HG02610 (cell line): Measurements from ENCODE around the gene TNRC6A.
"Not testable (repeated sequence)": the region's sequence is repeated elsewhere in the genome, so short reads cannot be mapped to it uniquely, and the experiment has no call there.

Source experiments
- ATAC-seq: cut with Tn5 transposase; IDR thresholded peaks from one replicate; pipeline ENCODE4 v1.9.1; 2021; ENCODE audit warnings: mild to moderate bottlenecking, moderate library complexity; ENCODE audit not compliant: unreplicated experiment

TNRC6A gene

GRCh38 chr16:24723663-24724062 lies 5.8 kb upstream of the TNRC6A start:
- ATAC-seq, result no peak

DNA sequence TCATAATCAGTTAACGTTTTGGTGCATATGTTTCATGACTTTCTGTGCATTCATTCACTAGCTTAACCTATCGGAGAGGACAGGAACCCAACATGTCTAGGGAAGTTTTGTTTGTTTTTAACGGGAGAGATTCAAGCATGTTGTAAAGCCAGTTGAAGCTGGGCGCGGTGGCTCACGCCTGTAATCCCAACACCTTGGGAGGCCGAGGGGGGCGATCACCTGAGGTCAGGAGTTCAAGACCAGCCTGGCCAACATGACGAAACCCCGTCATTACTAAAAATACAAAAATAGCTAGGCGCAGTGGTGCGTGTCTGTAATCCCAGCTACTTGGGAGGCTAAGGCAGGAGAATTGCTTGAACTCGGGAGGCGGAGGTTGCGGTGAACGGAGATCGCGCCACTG lies 1.4 kb upstream of the TNRC6A start:
- ATAC-seq, result no peak

DNA sequence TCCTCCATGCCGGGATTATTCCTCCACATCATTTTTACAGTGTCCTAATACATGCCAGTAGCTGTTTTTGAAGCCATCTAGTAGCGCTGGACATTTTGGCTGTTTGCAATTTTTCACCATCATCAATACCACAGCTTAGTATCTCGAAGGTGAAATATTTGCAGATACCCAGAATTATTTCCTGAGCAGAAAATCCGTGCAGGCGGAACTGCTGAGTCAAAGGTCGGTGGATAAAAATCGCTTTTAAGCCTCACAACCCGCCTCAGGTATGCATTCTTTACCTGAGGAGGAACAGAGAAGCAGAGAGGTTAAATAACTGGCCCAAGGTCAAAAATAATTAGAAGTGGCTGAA lies 584 bp upstream of the TNRC6A start:
- ATAC-seq, result no peak

DNA sequence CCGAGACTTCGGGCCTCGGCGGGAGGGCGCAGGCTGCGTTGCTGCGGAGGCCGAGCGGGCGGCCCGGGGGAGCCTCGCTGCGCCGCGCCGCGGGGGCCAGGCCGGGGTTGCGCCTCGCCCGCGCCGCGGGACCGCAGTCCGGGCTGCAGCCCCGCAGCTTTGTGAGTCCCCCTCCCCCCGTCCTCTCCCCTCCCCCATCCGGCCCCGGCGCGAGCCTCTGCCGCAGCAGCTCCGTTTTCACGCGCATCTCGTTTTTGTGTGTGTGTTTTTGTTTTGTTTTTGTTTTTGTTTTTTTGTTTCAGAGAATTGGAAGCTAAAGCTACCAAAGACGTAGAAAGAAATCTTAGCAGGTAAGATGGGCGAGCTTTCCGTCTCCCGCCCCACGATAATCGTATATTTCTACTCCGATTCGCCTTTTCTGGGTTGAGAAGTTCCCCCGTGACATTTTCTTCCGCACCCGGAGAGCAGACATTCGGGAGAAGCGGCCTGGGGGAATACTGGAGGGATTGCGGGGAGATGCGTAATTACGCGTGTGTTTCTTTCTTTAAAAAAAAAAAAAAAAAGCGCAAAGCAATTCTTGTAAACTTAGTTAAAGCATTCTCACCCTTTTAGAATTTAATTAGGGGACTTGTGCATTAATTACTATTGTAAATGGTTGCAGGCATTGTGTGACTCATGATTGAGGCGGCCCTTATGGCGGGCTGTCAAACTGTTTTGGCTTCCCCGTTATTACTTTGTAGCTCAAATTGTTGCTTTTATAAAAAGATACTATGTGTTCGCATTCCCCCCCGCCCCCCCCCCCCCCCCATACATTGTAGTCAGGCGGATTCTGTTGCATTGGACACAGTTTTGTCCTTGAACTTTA lies 732 bp downstream of the TNRC6A start:
- ATAC-seq, result peak; percentile 24

- no peak for ATAC-seq
These were observed 1.5 kb downstream of the TNRC6A start for GRCh38 chr16:24730914-24731313.

GRCh38 chr16:24731722-24732419 lies 2.4 kb downstream of the TNRC6A start:
- no peak for ATAC-seq

DNA sequence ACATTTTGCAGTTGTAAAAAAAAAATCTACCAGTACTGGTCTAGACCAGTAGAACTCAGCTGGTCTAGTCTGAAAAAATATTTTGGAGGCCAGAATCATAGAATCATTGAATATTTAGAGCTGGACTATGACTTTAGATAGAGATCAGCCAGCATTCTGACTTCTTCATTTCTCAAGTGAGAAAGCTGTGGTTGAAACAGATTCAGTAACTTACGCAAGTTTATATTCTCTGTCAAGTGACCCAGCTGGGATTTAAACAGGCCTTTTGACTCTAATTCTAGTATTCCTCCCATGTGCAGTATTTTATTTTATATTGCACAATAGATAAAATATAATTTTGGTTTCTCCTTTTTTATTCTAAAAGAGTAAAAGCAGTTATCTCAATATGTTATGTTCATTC lies 4.9 kb downstream of the TNRC6A start:
- no peak for ATAC-seq

- no peak for ATAC-seq
These were observed 7.3 kb downstream of the TNRC6A start for GRCh38 chr16:24736758-24737157.

DNA sequence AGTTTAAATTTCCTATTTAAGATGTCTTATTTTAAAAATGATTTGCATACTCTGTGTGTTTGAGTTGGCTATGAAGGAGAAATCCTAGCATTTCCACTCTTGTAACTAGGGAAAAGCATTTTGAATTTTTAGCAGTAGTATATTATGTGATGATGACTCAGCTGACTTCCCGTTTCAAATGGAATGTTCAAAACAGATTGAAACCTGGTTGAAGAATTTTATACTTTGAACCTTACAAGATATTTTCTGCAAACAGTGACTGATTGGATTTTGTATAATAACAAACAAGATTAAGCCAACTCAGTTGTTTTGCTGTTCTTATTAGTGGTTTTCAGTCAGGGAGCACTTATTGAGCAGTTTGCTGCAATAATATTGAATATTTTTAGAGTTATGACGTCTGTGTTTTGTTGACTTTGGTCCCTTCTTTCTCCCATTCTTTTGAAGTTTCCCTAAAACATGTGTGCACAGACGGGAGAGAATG lies 8.0 kb downstream of the TNRC6A start:
- no peak for ATAC-seq

DNA sequence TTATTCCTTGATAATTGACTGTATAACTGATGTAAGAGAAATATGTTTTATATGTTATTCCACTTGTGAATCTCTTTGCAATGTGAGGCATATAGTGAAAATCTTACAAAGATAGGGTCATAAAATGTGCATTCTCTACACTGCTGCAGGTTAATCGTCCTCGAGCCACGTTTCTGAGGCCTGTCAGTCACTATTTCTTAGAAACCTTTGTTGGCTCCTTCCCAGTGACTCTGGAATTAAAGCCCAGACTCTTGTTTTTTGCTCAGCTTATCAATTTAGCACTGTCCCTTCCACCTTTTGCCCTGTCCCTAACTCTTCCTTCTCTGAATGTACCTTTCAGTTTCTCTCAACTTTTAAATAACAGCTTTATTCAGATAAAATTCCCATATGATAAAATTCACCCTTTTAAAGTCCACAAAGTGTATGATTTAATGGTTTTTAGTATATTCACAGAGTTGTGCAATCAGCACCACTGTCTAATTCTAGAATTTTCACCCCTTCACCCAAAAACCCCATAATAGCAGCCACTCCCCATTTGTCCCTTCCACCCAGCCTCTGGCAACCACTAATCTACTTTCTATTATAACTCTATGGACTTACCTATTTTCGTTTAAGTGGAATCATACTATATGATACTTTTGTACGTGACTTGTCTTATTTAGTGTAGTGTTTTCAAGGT lies 8.6 kb downstream of the TNRC6A start:
- no peak for ATAC-seq

- ATAC-seq, result no peak
These were observed 9.4 kb downstream of the TNRC6A start for GRCh38 chr16:24738895-24739294.

DNA sequence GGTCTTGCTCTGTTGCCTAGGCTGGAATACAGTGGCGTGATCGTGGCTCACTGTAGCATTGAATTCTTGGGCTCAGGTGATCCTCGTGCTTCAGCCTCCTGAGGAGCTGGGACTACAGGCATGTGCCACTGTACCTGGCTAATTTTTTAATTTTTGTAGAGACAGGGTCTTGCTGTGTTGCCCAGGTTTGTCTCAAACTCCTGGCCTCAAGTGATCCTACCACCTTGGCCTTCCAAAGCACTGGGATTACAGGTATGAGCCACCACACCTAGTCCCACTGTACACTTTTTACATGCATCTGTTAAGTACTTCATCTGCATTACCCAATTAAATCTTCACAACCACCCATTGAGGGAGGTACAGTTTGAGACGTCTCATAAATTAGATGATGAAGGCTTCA lies 12.4 kb downstream of the TNRC6A start:
- no peak for ATAC-seq

DNA sequence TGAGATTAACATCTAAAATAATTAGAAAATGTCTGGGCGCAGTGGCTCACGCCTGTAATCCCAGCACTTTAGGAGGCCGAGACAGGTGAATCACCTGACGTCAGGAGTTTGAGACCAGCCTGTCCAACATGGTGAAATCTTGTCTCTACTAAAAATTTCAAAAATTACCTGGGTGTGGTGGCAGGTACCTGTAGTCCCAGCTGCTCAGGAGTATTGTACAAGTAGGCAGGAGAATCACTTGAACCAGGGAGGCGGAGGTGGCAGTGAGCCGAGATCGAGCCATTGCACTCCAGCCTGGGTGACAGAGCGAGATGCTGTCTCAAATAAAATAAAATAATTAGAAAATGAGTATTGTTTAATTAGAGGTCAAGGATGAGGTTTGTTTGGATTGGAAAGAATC lies 13.2 kb downstream of the TNRC6A start:
- not testable (repeated sequence) for ATAC-seq

DNA sequence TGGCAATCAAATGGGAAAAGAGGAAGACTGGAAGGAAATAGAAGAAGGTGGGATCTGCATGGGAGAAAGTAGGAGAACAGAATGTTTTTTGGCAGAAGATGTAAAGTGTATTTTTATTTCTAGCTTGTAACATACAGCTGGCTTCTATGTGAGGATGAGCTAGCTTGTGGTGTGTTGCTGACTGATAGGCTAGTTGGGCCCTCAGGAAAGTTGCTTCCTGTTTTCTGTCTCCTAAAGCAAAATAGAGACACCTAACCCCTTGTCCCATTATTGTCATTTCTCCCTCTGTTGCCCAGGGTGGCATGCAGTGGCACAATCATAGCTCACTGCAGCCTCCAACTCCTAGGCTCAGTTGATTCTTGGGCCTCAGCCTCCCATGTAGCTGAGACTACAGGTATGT lies 15.9 kb downstream of the TNRC6A start:
- no peak for ATAC-seq

DNA sequence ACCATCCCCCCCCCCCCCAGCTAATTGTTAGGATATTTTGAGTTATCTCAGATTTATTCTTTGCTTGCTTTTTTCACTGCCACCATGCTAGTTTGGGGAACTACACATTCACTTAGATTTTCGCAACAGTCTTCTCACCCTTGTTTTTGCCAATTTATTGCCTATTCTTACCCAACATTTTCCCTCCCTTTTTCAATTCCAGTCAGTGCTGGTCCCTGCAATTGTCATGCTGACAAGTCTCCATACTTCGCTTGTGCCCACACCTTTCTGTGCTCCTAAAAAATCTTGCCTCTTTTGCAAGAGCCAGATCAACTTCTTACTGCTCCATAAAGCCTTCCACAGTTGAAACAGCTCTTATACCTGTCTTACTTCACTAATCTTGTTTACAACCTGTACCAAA lies 16.3 kb downstream of the TNRC6A start:
- ATAC-seq, result no peak

- no peak for ATAC-seq
These were observed 18.0 kb downstream of the TNRC6A start for GRCh38 chr16:24747441-24747840.

DNA sequence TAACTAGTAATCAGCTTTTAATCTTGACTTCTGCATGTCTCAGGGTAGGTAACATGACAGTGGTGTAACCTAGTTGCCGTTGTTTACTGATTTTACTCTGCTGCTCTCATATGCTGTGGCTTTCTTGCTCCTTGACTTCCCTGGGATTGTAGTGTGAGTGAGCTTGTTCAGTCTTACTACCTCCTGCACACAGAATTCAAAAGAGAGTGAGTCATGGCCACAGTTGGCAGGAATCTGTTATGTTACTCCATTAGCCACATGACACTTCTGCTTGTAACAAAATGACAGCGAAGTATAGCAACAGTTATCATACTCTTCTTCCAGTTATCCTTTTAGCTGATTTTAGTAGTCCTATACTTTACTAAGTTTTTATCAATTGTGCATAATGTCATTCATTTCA lies 18.8 kb downstream of the TNRC6A start:
- no peak for ATAC-seq

DNA sequence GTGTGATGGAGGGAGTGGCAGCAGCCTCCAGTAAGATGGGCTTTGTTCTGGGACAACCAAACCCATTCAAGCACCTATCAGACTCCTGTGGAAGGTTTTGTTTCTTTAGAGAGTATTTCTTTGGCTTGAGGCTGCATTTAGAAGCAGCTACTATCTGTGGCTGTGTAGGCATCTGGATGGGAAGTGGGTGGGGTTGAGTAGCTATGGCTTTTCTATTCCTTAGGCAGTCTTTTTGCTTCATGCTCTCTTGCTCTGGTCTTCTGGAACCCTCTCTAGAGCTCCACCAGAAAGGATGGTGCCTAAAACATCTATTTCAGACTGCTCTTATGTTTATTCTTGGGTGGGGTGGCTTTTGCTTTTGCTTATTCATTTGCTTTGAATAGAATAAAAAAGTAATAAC lies 19.9 kb downstream of the TNRC6A start:
- ATAC-seq, result no peak

- not testable (repeated sequence) for ATAC-seq
These were observed 20.4 kb downstream of the TNRC6A start for GRCh38 chr16:24749872-24750271.

DNA sequence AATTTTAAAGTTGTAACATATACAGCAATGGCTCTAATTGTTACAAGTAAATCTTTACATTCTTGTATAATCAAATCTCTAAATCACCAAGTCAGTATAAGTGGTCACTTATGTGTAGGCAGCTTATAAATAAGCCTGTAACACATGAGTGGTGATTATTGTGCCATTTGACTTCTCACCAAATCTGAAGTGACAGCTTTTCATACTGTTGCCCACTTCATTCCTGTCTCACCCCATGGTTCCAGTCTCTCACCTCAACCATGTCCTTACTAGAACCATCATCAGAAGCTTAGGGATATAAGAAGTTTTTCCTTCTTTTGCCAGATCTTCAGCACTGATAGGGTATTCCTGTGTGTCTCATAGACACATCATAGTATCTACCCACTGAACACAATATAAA lies 23.5 kb downstream of the TNRC6A start:
- ATAC-seq, result peak; percentile 17

DNA sequence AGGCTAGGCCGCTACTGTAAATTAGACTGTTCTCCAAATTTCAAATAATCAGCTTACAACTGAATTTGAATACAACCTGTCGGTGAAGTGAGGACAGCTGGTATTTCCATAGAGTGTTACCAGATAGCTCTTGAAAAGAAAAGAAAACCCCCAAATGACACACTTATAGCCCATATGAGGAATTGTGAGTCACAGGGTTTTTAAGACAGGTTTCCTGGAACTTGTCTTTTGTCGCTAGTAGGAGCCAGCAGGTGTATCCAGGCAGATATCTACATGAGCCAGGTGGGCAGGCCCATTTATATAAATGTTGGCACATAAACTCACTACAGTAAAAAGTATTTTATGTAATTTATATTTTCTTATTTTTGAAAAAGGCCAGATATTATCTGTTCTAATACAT lies 24.0 kb downstream of the TNRC6A start:
- ATAC-seq, result peak; percentile 77

DNA sequence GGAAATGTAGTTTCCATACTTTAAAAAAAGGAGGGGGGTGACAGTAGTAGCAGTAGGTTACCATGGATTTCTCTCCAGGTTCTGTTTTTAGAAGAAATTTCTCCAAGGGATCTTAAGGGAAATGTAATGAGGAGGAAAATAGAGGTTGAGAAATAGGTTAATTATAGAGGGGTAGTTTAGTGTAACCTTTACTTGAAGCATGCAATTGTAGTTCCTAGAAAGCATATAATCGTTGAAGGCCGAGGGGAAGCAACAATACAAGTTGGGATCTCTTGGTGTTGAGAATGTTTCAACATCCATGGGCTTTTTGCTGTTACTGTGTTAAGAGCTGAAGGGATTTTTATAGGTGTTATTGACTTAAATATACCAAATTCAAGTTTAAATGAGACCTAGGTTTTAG lies 25.1 kb downstream of the TNRC6A start:
- ATAC-seq, result no peak
